AG10803 (cell line): ENCODE results near the gene CD4.

Experiments
- DNase-seq: peaks from one replicate; pipeline ENCODE4 v3.0.0; 2010; ENCODE audit warnings: low read depth
- H3K4me3 ChIP-seq: 2 replicates; pipeline ENCODE4 v1.5.1; 2011; ENCODE audit warnings: mild to moderate bottlenecking, low read length, control low read depth
- TF ChIP-seq, protein P1 (sequence below): conservative IDR thresholded peaks from 2 replicates; pipeline ENCODE4 v1.5.1; 2011; ENCODE audit warnings: mild to moderate bottlenecking, low read length, control low read depth, inconsistent platforms

The CD4 gene

DNA sequence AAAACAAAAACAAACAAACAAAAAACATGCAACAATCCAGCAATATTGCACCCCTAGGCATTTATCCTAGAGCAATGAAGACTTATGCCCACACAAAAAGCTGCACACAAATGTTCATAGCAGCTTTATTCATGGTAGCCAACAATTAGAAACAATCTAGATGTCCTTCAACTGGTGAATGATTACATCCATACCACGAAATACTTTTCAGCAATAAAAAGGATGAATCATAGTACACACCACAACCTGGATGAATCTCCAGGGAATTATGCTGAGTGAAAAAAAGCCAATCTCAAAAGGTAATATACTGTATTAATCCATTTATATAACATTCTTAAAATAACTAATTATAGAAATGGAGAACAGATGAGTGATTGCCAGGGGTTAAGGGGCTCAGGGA, 17.8 kb downstream of the CD4 start:
- DNase-seq, result peak; percentile 21

DNA sequence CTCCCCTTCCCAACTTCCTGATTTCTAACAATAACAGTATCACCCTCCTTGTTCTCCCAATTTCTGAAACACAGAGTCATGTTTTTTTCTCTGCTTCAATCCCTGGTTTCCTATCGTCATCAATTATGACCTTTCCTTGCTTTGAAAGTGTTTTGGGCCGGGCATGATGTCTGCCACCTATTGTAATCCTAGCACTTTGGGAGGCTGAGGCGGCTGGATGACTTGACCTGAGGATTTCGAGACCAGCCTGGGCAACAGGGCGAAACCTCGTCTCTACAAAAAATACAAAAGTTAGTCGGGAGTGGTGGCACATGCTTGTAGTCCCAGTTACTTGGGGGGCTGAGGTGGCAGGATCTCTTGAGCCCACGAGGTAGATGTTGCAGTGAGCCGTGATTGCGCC, 19.7 kb downstream of the CD4 start:
- H3K4me3 ChIP-seq, result no peak overlapping the region
- TF ChIP-seq, protein P1, sequence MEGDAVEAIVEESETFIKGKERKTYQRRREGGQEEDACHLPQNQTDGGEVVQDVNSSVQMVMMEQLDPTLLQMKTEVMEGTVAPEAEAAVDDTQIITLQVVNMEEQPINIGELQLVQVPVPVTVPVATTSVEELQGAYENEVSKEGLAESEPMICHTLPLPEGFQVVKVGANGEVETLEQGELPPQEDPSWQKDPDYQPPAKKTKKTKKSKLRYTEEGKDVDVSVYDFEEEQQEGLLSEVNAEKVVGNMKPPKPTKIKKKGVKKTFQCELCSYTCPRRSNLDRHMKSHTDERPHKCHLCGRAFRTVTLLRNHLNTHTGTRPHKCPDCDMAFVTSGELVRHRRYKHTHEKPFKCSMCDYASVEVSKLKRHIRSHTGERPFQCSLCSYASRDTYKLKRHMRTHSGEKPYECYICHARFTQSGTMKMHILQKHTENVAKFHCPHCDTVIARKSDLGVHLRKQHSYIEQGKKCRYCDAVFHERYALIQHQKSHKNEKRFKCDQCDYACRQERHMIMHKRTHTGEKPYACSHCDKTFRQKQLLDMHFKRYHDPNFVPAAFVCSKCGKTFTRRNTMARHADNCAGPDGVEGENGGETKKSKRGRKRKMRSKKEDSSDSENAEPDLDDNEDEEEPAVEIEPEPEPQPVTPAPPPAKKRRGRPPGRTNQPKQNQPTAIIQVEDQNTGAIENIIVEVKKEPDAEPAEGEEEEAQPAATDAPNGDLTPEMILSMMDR, result no peak
- DNase-seq, result no peak

More for the DNA sequence above, 17.8 kb downstream of the CD4 start:
- TF ChIP-seq, protein P1, result no peak
- H3K4me3 ChIP-seq, result no peak overlapping the region

DNA sequence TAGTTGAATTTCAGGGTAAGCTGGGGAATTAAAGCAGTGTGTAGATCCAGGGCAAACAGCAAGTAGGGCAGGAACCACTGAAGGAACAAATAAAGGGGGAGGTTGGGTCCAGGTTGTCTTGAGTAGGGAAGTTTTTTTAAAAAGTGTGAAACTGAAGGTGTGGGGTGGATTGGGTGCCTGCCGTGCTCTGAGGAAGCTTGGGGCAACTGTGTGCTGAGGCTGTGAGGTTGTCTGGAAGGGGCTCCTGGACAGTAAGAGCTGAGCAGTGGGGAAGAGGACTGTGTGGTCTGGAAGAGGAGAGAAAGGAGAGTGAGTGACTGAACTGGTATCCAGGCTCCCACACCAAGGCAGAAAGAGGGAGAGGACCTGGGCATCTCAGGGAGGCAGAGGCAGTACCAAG, 21.4 kb downstream of the CD4 start:
- DNase-seq, result no peak
- no peak overlapping the region for H3K4me3 ChIP-seq
- TF ChIP-seq, protein P1, result no peak

DNA sequence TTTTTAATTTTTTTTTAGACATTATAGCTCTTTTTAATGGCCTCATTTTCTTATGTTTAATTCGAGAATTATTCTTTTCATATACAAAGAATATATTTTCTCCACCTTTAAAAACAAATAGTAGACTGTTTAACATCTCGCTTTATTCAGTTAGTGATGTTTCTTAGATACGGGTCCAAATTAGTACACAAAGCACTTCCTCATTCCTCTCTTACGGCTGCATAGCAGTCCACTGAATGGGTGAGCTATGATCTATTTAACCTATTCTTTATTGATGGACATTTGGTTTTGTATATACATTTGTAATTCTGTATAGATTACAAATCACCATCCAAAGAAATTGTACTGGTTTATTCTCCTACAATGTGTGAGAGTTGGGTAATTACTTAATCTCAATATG, 24.0 kb downstream of the CD4 start:
- DNase-seq, result no peak
- TF ChIP-seq, protein P1, result no peak
- no peak overlapping the region for H3K4me3 ChIP-seq

DNA sequence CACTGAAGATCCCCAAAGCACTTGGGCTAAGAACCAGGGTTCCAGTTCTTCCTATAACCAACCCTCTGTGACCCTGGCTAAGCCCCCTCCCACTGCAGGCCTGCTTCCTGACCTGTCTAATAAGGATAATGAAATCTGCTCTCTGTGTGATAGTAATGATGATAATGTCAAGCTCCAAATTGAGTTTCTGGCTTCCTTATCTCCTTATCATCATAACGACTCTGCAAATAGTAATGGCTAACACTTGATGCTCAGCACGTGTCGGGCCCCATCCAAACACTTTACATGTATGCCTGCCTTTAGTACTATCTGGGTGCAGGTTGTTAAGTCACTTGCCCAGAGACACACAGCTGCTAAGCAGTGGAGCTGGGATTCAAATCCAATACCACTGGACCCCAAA, 27.3 kb downstream of the CD4 start:
- no peak overlapping the region for H3K4me3 ChIP-seq
- TF ChIP-seq, protein P1, result no peak
- no peak for DNase-seq

DNA sequence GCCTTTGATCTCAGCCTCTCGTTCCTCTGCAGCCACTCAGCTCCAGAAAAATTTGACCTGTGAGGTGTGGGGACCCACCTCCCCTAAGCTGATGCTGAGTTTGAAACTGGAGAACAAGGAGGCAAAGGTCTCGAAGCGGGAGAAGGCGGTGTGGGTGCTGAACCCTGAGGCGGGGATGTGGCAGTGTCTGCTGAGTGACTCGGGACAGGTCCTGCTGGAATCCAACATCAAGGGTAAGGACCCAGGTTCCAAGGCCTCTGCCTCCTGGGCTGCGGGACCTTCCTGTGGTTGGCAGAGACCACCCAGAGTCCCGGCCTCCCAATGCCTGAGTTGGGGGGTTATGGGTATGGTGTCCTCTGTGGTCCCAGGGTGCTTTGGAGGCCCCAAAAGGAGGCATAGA, 27.8 kb downstream of the CD4 start:
- no peak for DNase-seq
- TF ChIP-seq, protein P1, result no peak

DNA sequence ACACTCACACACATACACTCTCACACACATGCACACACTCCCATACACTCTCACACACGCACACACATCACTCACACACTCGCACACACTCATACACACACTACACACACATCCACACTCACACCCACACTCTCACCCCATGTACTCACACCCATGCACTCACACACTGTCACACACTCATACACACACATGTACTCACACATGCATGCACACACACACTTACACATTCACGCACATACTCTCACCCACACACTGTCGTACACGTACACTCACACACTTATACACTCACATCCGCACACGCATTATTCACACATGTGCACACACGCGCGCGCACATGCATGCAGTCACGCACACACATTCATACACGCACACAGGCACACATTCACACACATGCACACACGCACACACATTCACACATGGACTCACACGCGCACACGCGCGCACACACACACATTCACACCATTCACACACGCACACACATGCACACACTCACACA, 28.4 kb downstream of the CD4 start:
- TF ChIP-seq, protein P1, result no peak
- no peak overlapping the region for H3K4me3 ChIP-seq
- DNase-seq, result no peak

More for the DNA sequence above, 27.8 kb downstream of the CD4 start:
- no peak overlapping the region for H3K4me3 ChIP-seq
